ENCODE data around the gene SC5D.

SC5D gene

DNA sequence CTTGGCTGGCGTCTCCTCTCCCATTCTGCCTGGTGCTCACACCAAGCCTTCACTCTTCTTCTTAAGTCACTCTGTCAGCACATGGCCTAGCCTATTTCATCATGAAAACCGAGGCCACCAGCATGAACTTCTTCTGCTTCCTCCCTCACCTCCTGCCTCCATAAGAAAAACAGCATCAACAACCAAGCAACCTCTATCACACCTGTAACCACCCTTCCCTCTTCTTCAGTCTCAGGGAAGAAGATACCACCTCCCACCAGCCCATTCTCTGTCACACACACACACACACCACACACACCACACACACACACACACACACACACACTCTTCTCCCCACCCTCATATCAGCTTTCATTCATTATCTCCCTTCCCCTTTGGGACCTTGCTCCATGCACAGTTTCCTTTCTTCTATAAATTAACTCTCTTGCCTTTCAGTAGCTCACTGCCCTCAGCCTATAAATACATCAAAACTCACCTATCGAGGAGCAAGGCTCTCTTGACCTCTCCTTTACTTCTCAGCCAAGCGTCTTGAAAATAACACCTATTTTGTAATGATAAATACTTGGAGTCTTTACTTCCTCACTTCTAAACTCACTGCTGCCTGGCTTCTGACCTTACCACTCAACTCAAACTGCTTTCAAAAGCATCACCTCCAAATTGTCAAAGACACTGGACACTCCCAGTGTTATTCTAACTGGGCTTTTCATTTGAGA is 36.6 kb downstream of the SC5D start:
- no peak overlapping the region for H3K27ac ChIP-seq
- H3K9ac ChIP-seq (ENCODE audit: insufficient read length) = no peak overlapping the region
- no peak for DNase-seq (ENCODE audit: low read depth, low spot score)
- no peaks in the 10 kb centered on the region for H3K36me3 ChIP-seq (ENCODE audit: insufficient read depth, low read length)
- H3K9me3 ChIP-seq (ENCODE audit: low read depth, low read length) = no peaks in the 10 kb centered on the region
- TF ChIP-seq FOXP2 (optimal IDR thresholded peaks at IDR 0.05; ENCODE audit: control extremely low read depth, extremely low read length, insufficient read depth) = no peak
- TF ChIP-seq POLR2AphosphoS5 (IDR thresholded peaks at IDR 0.05; ENCODE audit: borderline replicate concordance, low read depth, low read length) = no peak
- TF ChIP-seq EZH2 (IDR thresholded peaks at IDR 0.05) = no peak
- no peak overlapping the region for H3K4me3 ChIP-seq

DNA sequence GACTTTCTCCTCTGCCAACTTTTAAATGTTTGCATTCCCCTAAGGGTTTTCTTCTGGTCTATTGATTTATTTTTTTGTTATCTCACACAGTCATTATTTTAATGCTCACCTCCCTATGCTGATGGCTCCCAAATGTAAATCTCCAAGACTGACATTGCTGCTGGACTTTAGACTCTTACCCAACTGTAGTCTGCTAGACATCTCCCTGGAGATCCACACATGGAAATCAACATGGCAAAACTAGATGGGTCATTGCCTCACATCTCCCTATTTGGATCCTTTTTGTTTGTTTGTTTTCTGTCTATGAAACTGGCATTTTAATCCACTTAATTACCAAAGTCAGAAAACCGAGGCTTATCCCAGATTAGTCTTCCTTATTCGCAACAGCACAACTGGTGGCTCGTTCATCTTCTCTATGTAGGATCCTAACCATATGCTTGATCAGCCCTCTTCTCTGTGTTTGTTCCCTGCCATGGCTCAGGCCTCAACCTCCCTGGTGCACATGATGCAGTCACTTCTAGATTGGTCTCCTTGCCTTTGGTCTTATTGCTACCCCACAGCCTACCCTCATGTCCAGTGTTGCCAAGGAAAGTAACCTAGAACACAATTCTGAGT is 37.3 kb downstream of the SC5D start:
- DNase-seq (ENCODE audit: low read depth, low spot score) = no peak

GRCh38 chr11:121330614-121331435 is 38.3 kb downstream of the SC5D start:
- H3K9me3 ChIP-seq (ENCODE audit: low read depth, low read length) = no peaks in the 10 kb centered on the region
- no peak overlapping the region for H3K4me3 ChIP-seq
- no peak overlapping the region for H3K27ac ChIP-seq
- no peaks in the 10 kb centered on the region for H3K36me3 ChIP-seq (ENCODE audit: insufficient read depth, low read length)
- no peak for DNase-seq (ENCODE audit: low read depth, low spot score)
- no peak overlapping the region for H3K9ac ChIP-seq (ENCODE audit: insufficient read length)
- TF ChIP-seq EZH2 (IDR thresholded peaks at IDR 0.05) (no peak), FOXP2 (optimal IDR thresholded peaks at IDR 0.05; ENCODE audit: control extremely low read depth, extremely low read length, insufficient read depth) (no peak), POLR2AphosphoS5 (IDR thresholded peaks at IDR 0.05; ENCODE audit: borderline replicate concordance, low read depth, low read length) (no peak)

More for the DNA sequence above, 37.3 kb downstream of the SC5D start:
- Histone ChIP-seq H3K36me3 (ENCODE audit: insufficient read depth, low read length) (no peaks in the 10 kb centered on the region), H3K4me3 (no peak overlapping the region), H3K9me3 (ENCODE audit: low read depth, low read length) (no peaks in the 10 kb centered on the region), H3K9ac (ENCODE audit: insufficient read length) (no peak overlapping the region), H3K27ac (no peak overlapping the region)
- TF ChIP-seq FOXP2 (optimal IDR thresholded peaks at IDR 0.05; ENCODE audit: control extremely low read depth, extremely low read length, insufficient read depth) (no peak), EZH2 (IDR thresholded peaks at IDR 0.05) (no peak), POLR2AphosphoS5 (IDR thresholded peaks at IDR 0.05; ENCODE audit: borderline replicate concordance, low read depth, low read length) (no peak)

DNA sequence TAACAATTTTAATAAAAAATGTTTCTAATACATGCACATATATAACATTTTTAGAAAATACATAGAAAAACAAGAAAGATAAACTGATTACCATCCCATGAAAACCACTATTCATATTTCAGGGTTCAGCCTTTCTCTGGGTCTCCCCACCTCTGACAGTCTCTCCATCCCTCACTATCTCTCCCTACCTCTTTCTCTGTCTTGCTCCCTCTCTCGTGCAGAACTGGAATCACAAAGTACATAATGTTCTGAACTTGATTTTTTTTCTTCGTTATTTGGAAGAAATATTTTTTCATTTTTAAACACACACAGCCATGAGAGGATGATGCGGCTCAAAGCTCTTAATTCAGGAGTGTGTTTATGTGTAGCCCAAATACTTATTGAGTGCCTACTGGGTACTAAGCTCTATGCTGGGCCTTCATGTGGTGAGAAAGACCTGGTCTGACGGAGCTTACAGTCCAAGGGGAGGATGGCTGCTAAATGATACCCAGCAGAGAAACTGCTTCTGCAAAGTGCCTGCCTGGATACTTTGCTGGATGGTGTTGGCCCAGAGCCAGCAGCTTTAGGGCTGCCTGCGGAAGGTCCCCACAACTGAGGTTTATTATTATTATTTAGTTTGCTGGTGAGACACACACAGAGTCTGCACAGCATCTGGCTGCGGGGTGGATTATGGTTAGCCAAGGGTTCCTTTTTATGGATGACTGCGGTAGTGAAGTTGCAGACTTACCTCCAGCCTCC is 42.6 kb downstream of the SC5D start:
- DNase-seq (ENCODE audit: low read depth, low spot score) = no peak
- Histone ChIP-seq H3K36me3 (ENCODE audit: insufficient read depth, low read length) (no peaks in the 10 kb centered on the region), H3K9ac (ENCODE audit: insufficient read length) (no peak overlapping the region), H3K9me3 (ENCODE audit: low read depth, low read length) (no peaks in the 10 kb centered on the region), H3K4me3 (no peak overlapping the region), H3K27ac (no peak overlapping the region)
- TF ChIP-seq EZH2 (IDR thresholded peaks at IDR 0.05) = no peak
- no peak for TF ChIP-seq POLR2AphosphoS5 (IDR thresholded peaks at IDR 0.05; ENCODE audit: borderline replicate concordance, low read depth, low read length)
- TF ChIP-seq FOXP2 (optimal IDR thresholded peaks at IDR 0.05; ENCODE audit: control extremely low read depth, extremely low read length, insufficient read depth) = no peak

DNA sequence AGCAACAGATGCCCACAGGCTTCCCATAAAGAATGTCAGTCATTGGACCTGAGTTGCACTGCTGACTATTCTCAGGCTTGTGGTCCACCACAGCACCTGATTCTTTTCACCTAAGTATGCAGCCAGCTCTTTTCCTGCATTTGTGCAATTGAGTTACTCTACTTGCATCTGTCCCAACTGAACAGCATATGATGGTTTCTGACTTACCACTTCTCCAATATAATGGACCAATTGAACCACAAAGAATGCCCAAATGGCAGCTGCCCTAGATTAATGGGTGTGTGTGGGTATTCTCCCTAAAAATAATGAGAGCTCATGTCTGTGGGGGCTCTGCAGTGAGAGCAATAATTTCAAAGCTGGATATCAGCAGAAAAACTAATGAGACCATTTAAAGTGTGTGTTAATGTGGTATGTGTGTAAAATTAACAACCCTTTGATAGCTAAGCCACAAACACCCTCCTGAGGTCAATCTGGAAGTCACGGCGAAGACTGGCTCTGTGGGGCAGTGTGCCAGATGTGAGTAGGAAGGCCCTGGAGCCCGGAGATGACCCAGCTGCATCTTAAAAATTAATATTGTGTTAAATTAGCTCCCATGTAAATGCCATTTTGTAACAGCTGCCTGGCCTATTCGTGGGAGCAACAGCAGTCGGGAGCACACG is 43.8 kb downstream of the SC5D start:
- Histone ChIP-seq H3K9me3 (ENCODE audit: low read depth, low read length) (no peaks in the 10 kb centered on the region), H3K9ac (ENCODE audit: insufficient read length) (no peak overlapping the region), H3K27ac (no peak overlapping the region), H3K36me3 (ENCODE audit: insufficient read depth, low read length) (no peaks in the 10 kb centered on the region), H3K4me3 (no peak overlapping the region)
- no peak for DNase-seq (ENCODE audit: low read depth, low spot score)
- TF ChIP-seq FOXP2 (optimal IDR thresholded peaks at IDR 0.05; ENCODE audit: control extremely low read depth, extremely low read length, insufficient read depth) (no peak), EZH2 (IDR thresholded peaks at IDR 0.05) (no peak), POLR2AphosphoS5 (IDR thresholded peaks at IDR 0.05; ENCODE audit: borderline replicate concordance, low read depth, low read length) (no peak)

DNA sequence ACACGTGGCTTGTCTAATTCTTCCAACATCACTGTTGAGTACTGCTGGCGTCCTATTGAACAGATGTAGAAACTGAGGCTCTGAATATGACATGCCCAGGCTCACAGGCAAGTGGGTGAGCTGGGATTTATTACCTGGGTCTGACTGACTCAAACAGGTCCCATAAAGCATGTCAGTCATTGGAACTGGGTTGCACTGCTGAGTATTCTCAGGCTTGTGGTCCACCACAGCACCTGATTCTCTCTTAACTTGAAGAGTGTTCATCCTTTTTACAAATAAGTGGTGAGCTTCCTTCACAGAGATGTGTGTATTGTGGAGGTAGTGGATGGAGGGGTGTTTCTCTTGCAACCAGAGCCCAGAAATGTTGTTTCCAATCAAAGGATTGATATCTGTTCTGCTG is 44.5 kb downstream of the SC5D start:
- no peaks in the 10 kb centered on the region for H3K36me3 ChIP-seq (ENCODE audit: insufficient read depth, low read length)
- no peak overlapping the region for H3K27ac ChIP-seq
- H3K4me3 ChIP-seq = no peak overlapping the region
- TF ChIP-seq POLR2AphosphoS5 (IDR thresholded peaks at IDR 0.05; ENCODE audit: borderline replicate concordance, low read depth, low read length) (no peak), EZH2 (IDR thresholded peaks at IDR 0.05) (no peak), FOXP2 (optimal IDR thresholded peaks at IDR 0.05; ENCODE audit: control extremely low read depth, extremely low read length, insufficient read depth) (no peak)
- H3K9me3 ChIP-seq (ENCODE audit: low read depth, low read length) = no peaks in the 10 kb centered on the region
- no peak for DNase-seq (ENCODE audit: low read depth, low spot score)
- no peak overlapping the region for H3K9ac ChIP-seq (ENCODE audit: insufficient read length)

DNA sequence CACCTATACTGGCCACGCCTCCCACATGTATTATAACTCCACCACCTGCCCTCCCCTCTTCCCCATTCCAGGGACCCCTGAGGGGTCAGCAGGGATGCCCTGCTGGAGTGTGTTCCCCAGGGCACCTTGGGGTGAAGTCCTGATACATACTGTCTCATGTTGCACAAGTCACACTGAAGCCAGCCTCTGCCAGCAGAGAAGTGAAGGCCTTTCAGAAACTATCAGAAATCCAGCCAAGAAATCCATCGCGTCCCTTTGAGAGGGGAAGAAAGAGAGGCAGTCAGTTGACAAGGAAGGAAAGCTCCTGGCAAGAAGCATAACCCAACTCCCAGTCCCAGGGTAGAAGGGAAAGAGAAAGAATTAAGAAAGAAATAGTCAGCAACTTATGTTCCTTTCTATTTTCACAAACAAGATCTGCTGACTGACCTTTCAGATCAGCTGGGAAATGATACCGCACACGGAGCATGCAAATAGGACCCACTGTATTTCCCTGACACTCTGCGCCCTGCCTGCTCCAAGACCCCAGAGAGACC is 45.2 kb downstream of the SC5D start:
- no peak for TF ChIP-seq FOXP2 (optimal IDR thresholded peaks at IDR 0.05; ENCODE audit: control extremely low read depth, extremely low read length, insufficient read depth)
- TF ChIP-seq EZH2 (IDR thresholded peaks at IDR 0.05) = no peak
- TF ChIP-seq POLR2AphosphoS5 (IDR thresholded peaks at IDR 0.05; ENCODE audit: borderline replicate concordance, low read depth, low read length) = no peak
- H3K4me3 ChIP-seq = no peak overlapping the region
- no peaks in the 10 kb centered on the region for H3K9me3 ChIP-seq (ENCODE audit: low read depth, low read length)
- H3K9ac ChIP-seq (ENCODE audit: insufficient read length) = no peak overlapping the region
- no peaks in the 10 kb centered on the region for H3K36me3 ChIP-seq (ENCODE audit: insufficient read depth, low read length)
- no peak overlapping the region for H3K27ac ChIP-seq
- no peak for DNase-seq (ENCODE audit: low read depth, low spot score)
